T-helper 2 cell treated with Interferon-gamma antibody and Interleukin-4, amounts not matched to agents 5 μg/mL and 100 μg/mL, for 36 hours (primary cell): ENCODE results near the gene FADS2.

Experiments used
- DNase-seq: peaks from one replicate; pipeline ENCODE4 v3.0.0; 2021; ENCODE audit warnings: low spot score
- H3K27ac Mint-ChIP-seq: one replicate; pipeline ENCODE4 v1.8.0; 2021; ENCODE audit warnings: mild to moderate bottlenecking, mixed read lengths
- H3K27me3 Mint-ChIP-seq: one replicate; pipeline ENCODE4 v1.8.0; 2021; ENCODE audit warnings: low read depth, mixed read lengths
- H3K36me3 Mint-ChIP-seq: one replicate; pipeline ENCODE4 v1.8.0; 2021; ENCODE audit warnings: low read depth, mixed read lengths
- H3K4me1 Mint-ChIP-seq: one replicate; pipeline ENCODE4 v1.8.0; 2021; ENCODE audit warnings: low read depth, mixed read lengths
- H3K4me3 Mint-ChIP-seq: one replicate; pipeline ENCODE4 v1.8.0; 2022; ENCODE audit warnings: mild to moderate bottlenecking, moderate library complexity, mixed read lengths
- H3K9me3 Mint-ChIP-seq: one replicate; pipeline ENCODE4 v1.8.0; 2021; ENCODE audit warnings: mixed read lengths

FADS2 gene

DNA sequence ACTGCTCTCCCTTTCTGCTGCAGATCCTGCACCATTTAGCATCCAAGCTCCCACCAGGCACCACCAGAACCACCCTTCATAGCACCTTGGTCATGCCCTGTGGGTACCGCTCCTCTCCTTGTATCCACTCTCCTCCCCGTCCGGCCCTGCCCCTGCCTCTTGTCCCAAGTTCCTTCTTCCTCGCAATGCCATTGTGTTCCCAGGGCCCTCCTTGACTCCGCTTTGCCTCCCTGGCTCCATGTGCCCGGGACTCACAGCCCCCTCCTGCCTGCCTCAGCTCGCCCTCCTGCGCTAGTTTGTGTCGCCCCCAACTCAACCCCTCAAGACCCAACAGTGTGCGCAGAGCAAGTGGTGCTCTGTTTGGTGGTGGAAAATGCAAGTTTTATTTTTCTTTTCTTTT is 10.8 kb downstream of the FADS2 start:
- Mint-ChIP-seq H3K4me1 (peaks cover 19% of the 10 kb centered on the region), H3K36me3 (peaks cover 55% of the 10 kb centered on the region), H3K27ac (peak overlapping the region; percentile 85), H3K27me3 (no peaks in the 10 kb centered on the region), H3K9me3 (no peaks in the 10 kb centered on the region), H3K4me3 (no peak overlapping the region)
- DNase-seq, result no peak

DNA sequence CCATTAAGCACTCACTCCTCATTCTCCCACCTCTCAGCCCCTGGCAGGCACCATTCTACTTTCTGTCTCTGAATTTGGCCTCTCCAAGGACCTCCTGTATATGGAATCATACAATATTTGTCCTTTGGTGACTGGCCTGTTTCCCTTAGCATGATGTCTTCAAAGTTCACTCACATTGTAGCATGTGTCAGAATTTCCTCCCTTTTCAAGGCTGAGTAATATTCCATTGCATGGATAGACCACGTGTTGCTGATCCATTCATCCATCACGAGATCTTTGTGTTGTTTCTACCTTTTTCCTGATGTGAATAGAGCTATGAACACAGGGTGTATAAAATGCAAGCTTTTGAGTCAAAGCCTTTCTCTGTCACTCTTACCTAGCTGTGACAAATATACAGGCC is 11.6 kb downstream of the FADS2 start:
- peaks cover 12% of the 10 kb centered on the region for H3K4me1 Mint-ChIP-seq
- no peak for DNase-seq
- no peaks in the 10 kb centered on the region for H3K9me3 Mint-ChIP-seq
- no peak overlapping the region for H3K4me3 Mint-ChIP-seq
- no peak overlapping the region for H3K27ac Mint-ChIP-seq
- peaks cover 54% of the 10 kb centered on the region for H3K36me3 Mint-ChIP-seq
- no peaks in the 10 kb centered on the region for H3K27me3 Mint-ChIP-seq

DNA sequence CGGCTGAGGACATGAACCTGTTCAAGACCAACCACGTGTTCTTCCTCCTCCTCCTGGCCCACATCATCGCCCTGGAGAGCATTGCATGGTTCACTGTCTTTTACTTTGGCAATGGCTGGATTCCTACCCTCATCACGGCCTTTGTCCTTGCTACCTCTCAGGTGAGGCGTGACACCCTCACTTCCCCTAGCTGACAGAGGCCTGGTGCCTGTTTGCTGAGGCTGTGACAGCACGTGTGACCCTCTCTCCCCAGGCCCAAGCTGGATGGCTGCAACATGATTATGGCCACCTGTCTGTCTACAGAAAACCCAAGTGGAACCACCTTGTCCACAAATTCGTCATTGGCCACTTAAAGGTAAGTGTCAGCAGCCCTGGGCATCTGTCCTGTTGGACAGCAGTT is 12.3 kb downstream of the FADS2 start:
- H3K27ac Mint-ChIP-seq, result peak overlapping the region; percentile 8
- H3K4me3 Mint-ChIP-seq, result no peak overlapping the region
- no peaks in the 10 kb centered on the region for H3K9me3 Mint-ChIP-seq
- peaks cover 8% of the 10 kb centered on the region for H3K4me1 Mint-ChIP-seq
- no peak for DNase-seq
- H3K27me3 Mint-ChIP-seq, result no peaks in the 10 kb centered on the region
- peaks cover 58% of the 10 kb centered on the region for H3K36me3 Mint-ChIP-seq

DNA sequence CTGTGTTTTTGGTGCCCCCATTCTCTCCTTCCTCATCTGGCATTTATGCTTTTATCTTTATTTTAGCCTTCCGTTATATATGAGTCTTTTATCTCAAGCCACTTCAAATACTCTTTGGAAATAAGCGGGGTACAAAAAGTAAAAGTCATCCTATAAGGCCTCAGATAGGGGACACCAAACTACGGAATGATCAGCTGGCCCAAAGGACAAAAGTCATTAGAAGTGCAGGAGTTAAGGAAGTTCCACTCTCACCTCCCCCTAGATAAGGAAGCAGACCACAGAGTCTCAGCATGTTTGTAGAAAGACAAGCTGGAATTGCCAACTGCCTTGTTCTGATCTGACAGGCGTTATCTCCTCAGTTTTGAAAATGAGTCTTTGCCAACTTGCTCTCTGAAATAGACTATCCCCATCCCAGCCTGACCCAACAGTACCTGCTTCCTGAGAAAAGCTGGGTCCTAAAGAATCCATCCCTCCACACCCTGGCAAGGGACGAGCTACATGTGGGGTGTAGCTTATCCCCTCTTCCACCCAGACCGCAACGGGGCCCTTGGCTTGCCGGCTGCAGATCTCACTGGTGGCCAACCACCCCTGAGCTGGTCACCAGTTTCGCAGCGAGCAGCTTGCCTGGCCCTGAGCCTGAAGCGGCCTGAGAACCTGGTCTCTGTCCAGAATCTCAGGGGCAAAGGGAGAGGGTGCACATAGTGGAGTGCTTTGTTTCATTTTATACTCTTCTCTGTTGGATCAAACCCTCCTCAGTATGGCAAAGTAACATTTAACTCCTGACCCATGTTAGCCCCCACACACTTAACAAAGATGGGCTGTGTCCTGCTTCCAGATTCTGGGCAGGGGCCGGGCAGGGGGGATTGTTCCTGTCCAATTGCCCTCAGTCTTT is 13.8 kb downstream of the FADS2 start:
- H3K36me3 Mint-ChIP-seq, result peaks cover 62% of the 10 kb centered on the region

DNA sequence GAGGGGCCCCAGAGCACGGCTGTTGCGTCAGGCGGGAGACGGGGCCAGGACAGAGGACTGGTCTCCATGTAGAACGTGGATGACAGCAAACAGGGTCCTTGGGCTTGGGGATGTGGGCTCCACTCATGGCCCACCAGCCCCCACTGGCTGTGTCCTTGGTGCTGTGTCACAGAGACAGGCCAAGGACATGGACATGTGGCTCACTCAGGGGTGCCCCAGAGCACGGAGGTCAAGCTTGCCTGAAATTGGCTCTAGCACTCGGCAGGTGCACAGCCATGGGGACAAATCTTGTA is 14.4 kb downstream of the FADS2 start:
- Mint-ChIP-seq H3K36me3 (peaks cover 66% of the 10 kb centered on the region), H3K27ac (no peak overlapping the region), H3K9me3 (no peaks in the 10 kb centered on the region), H3K27me3 (no peaks in the 10 kb centered on the region), H3K4me3 (no peak overlapping the region), H3K4me1 (peaks cover 4% of the 10 kb centered on the region)
- DNase-seq, result no peak

More for the DNA sequence above, 13.8 kb downstream of the FADS2 start:
- Mint-ChIP-seq H3K27me3 (no peaks in the 10 kb centered on the region), H3K4me3 (no peak overlapping the region), H3K4me1 (peaks cover 4% of the 10 kb centered on the region), H3K9me3 (no peaks in the 10 kb centered on the region), H3K27ac (no peak overlapping the region)
- no peak for DNase-seq

DNA sequence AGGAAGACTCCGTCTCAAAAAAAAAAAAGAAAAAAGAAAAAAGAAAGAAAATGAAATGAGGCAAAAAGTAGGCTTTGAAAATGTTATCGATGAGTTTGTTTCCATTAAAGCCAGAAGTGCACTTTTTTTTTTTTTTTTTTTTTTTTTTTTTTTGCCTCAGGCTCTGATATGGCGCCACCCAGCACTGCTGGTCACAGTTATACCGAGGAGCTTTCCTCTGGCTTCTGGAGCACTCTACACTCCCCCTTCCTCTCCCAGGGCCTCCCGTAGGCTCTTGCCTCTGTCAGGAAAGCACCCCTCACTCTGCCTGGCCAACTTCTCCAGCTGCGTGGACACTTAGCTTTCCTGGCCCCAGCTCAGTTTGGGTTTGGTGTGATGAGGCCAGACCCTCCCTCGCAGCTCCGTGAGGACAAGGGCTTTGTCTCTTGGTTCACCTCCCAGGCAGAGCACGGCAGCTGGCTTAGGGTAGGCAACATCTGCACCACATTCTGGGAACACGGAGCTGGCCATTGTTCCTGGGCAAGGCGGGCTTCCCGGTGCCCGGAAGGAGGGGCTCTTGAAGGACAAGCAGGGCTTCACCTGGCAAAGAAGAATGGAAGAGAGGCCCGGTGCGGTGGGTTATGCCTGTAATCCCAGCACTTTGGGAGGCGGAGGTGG is 16.9 kb downstream of the FADS2 start:
- no peak for DNase-seq
- no peak overlapping the region for H3K4me3 Mint-ChIP-seq
- peaks cover 61% of the 10 kb centered on the region for H3K36me3 Mint-ChIP-seq
- peaks cover 2% of the 10 kb centered on the region for H3K4me1 Mint-ChIP-seq
- H3K27ac Mint-ChIP-seq, result no peak overlapping the region
- no peaks in the 10 kb centered on the region for H3K9me3 Mint-ChIP-seq
- no peaks in the 10 kb centered on the region for H3K27me3 Mint-ChIP-seq

DNA sequence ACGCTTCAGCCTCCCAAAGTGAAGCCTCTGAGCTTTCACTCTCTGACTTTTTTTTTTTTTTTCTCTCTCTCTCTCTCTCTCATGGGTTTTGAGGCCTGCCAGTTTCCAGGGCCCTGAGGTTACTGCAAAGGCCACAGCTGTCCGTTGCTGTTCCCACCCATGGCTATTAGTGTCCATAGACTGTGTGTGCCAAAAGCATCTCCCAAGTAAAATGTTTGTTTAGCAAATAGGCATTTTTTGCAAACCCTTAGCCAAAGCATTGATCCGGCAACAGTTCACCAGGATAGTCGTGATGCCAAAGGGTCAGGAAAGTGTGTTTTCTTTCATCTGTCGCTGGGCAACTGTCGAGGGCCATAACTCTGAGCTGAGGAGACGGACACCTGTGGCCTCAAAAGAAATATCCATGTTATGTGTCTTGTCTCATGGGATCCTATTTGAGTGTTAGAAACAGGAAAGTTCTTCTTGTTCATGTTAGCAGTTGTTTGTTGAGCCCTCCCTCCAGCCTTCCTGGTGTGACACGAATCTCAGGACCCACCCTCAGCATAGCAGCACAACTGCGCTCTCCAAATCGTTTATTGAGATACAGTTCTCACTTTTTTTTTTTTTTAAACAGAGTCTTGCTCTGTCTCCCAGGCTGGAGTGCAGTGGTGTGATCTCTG is 18.4 kb downstream of the FADS2 start:
- H3K4me3 Mint-ChIP-seq, result no peak overlapping the region
- H3K27me3 Mint-ChIP-seq, result no peaks in the 10 kb centered on the region
- H3K36me3 Mint-ChIP-seq, result peaks cover 58% of the 10 kb centered on the region
- H3K4me1 Mint-ChIP-seq, result peaks cover 2% of the 10 kb centered on the region
- H3K27ac Mint-ChIP-seq, result no peak overlapping the region
- no peak for DNase-seq
- no peaks in the 10 kb centered on the region for H3K9me3 Mint-ChIP-seq

DNA sequence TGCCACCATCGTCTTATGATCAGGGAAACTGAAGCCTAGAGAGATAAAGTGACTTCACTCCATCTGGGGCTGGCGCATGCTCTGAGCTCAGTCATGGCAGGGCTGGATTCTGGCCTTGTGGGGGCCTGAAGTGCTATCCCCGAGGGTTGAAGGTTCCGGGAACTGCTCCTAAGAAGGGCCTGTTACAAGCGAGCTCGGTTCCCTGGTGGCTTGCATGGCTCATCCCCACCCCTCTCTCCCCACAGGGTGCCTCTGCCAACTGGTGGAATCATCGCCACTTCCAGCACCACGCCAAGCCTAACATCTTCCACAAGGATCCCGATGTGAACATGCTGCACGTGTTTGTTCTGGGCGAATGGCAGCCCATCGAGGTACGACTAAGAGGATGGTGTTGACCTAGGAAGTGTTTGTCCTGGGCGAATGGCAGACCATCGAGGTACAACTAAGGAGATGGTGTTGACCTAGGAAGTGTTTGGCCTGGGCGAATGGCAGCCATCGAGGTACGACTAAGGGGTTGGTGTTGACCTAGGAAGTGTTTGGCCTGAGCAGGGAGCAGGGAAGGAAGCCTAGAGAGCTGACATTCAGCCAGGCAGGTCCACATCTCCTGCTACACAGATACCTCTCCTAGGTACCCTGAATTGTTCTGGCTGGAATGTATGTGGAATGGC is 19.9 kb downstream of the FADS2 start:
- Mint-ChIP-seq H3K4me3 (no peak overlapping the region), H3K36me3 (peaks cover 62% of the 10 kb centered on the region), H3K9me3 (no peaks in the 10 kb centered on the region), H3K27ac (no peak overlapping the region), H3K4me1 (peaks cover 2% of the 10 kb centered on the region), H3K27me3 (no peaks in the 10 kb centered on the region)
- DNase-seq, result no peak

DNA sequence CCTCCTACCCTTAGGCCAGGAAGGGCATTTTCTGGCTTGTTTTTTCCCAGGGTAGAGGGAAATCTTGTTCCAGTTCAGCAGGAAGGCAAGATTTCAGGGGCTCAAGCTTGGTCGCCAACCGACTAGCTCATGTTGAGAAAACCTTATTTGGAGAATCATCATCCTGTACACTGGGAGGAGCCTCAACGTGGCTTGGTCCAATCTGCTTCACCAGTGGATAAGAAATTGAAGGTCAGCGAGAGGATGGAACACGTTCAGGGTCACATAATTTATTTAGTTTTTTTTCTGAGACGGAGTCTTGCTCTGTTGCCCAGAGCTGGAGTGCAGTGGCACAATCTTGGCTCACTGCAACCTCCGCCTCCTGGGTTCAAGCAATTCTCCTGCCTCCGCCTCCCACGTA is 20.5 kb downstream of the FADS2 start:
- DNase-seq, result no peak
- Mint-ChIP-seq H3K27me3 (no peaks in the 10 kb centered on the region), H3K4me3 (no peak overlapping the region), H3K4me1 (peaks cover 2% of the 10 kb centered on the region), H3K36me3 (peaks cover 60% of the 10 kb centered on the region), H3K27ac (peak overlapping the region; percentile 41), H3K9me3 (no peaks in the 10 kb centered on the region)

DNA sequence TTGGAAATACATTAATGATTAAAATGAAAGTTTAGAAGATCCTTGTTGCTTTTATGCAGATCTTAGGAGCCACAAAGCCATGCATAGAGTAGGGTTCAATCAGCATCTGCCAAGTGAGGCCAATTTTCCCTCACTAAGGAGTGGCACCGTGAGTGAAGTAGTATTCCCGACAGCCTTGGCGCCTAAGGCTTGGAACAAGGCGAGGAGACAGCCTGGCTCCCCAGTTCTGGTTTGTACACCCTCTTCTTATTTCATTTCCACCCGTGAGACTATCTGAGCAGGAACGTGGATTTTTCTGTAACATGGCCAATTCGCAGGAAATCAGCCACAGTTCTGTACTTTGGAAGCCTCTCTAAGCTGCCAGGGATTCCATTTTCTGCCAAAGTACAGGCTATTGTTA is 22.6 kb downstream of the FADS2 start:
- Mint-ChIP-seq H3K4me3 (no peak overlapping the region), H3K9me3 (no peaks in the 10 kb centered on the region), H3K4me1 (peaks cover 2% of the 10 kb centered on the region), H3K27me3 (no peaks in the 10 kb centered on the region), H3K27ac (no peak overlapping the region), H3K36me3 (peaks cover 62% of the 10 kb centered on the region)
- no peak for DNase-seq

DNA sequence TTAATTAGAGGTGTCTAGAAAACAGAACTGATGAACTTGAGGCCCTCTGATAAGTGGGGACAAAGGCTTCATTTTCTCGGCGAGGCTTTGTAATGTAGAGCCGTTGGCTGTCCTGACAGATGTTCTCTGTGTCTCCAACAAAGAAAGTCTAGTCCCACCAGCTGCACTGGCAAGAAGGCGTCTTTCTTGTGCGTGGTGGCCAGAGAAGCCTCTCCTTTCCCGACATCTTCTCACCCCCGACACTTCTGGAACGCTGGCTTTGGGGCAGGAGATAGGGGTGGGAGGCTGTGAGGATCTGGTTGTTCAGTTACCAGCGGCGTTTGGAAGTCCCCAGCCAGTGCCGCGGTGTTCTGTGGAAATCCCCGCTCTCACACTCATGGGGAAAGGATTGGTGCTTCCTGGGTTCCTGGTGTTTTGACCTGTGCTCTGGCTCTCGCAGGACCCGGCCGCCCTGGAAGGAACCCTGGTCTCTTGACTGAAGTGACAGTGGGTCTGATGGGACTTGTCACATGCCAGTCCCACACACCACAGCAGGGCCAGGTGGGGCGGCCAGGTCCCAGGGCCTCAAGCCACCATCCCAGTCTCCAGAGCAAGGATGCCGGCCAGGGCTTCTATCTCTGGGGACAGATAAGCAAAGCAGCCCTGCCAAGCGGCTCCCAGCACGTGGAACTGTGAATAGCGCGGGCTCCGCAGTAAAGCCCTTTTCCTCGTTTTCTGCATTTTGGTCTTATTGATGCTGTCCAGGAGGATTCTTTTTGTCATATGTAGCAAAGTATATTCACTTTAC is 23.2 kb downstream of the FADS2 start:
- H3K27ac Mint-ChIP-seq, result no peak overlapping the region
- H3K4me3 Mint-ChIP-seq, result no peak overlapping the region
- H3K27me3 Mint-ChIP-seq, result no peaks in the 10 kb centered on the region
- no peak for DNase-seq
- H3K4me1 Mint-ChIP-seq, result no peaks in the 10 kb centered on the region
- H3K36me3 Mint-ChIP-seq, result peaks cover 58% of the 10 kb centered on the region
- no peaks in the 10 kb centered on the region for H3K9me3 Mint-ChIP-seq

DNA sequence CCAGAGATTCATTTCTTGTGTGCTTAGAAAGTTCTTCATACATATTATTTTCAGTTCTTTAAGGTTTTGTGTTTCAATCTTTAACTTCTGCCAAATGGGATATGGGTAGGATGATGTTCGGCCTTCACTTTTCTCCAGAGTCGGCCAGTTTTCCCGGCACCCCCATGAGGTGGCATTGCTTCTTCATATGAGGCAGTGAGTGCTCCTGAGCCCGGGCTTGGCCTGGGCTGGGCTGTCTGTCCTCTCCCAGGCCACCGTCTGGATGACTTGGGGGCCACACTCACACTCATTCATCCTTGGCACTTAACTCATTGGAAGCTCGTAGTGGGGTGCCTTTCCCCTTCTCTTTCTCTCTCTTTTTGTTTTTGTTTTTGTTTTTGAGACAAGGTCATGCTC is 23.8 kb downstream of the FADS2 start:
- H3K36me3 Mint-ChIP-seq, result peaks cover 54% of the 10 kb centered on the region
- DNase-seq, result no peak
- H3K9me3 Mint-ChIP-seq, result no peaks in the 10 kb centered on the region
- H3K4me3 Mint-ChIP-seq, result no peak overlapping the region
- H3K27me3 Mint-ChIP-seq, result no peaks in the 10 kb centered on the region
- H3K4me1 Mint-ChIP-seq, result no peaks in the 10 kb centered on the region
- no peak overlapping the region for H3K27ac Mint-ChIP-seq

DNA sequence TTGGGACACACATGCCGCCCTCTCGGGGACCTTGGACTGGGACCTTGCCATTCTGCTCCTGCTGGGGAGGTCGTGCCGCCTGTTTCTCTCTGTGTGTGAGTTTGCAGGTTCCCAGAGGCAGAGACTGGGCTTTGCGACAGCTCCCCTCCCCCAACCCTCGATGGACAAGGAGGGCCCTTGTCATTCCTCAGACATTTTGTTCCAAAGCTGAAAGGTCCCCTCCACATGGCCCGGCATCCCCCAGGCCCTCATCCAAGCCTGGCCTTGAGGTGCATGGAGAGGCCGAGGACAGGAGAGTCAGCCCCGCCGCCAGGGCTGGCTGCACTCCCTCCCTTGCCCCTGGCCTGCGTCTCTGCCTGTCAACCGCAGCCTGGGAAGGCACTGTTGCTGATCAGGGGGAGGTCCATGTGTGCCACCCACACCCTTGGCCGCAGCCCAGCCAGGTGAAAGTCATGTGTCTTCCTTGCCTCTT is 25.6 kb downstream of the FADS2 start:
- Mint-ChIP-seq H3K4me1 (no peaks in the 10 kb centered on the region), H3K36me3 (peaks cover 37% of the 10 kb centered on the region), H3K9me3 (no peaks in the 10 kb centered on the region), H3K27me3 (no peaks in the 10 kb centered on the region), H3K4me3 (no peak overlapping the region), H3K27ac (no peak overlapping the region)
- DNase-seq, result no peak
